Neuronal stem cell (in vitro differentiated cells): ENCODE data around the gene DRD5.
"Not testable (repeated sequence)": the region's sequence is repeated elsewhere in the genome, so short reads cannot be mapped to it uniquely, and the experiment has no call there.

ENCODE experiments used
- DNase-seq: peaks from one replicate; pipeline ENCODE4 v3.0.0-alpha.2; 2013; ENCODE audit warnings: low spot score
- H2AFZ ChIP-seq: one replicate; pipeline ENCODE4 v1.6.1; 2013; ENCODE audit warnings: mild to moderate bottlenecking, low read length, inconsistent platforms
- H2AK5ac ChIP-seq: 2 replicates; pipeline ENCODE4 v1.6.1; 2013; ENCODE audit warnings: low read depth, mild to moderate bottlenecking, inconsistent platforms, low read length, moderate library complexity, mixed read lengths
- H2BK120ac ChIP-seq: 2 replicates; pipeline ENCODE4 v1.6.1; 2013; ENCODE audit warnings: low read depth, mild to moderate bottlenecking, inconsistent platforms, low read length, moderate library complexity, mixed read lengths
- H2BK12ac ChIP-seq: one replicate; pipeline ENCODE4 v1.6.1; 2013; ENCODE audit warnings: low read length, inconsistent platforms
- H2BK15ac ChIP-seq: 2 replicates; pipeline ENCODE4 v1.6.1; 2013; ENCODE audit warnings: mild to moderate bottlenecking, low read length, inconsistent platforms, mixed read lengths
- H2BK5ac ChIP-seq: one replicate; pipeline ENCODE4 v1.6.1; 2013; ENCODE audit warnings: inconsistent platforms, mild to moderate bottlenecking, low read length, moderate library complexity
- H3K14ac ChIP-seq: one replicate; pipeline ENCODE4 v1.6.1; 2013; ENCODE audit warnings: low read length, inconsistent platforms
- H3K18ac ChIP-seq: 2 replicates; pipeline ENCODE4 v1.6.1; 2013; ENCODE audit warnings: low read length, inconsistent platforms
- H3K23ac ChIP-seq: 2 replicates; pipeline ENCODE4 v1.6.1; 2013; ENCODE audit warnings: low read depth, mild to moderate bottlenecking, mixed read lengths, low read length, inconsistent platforms; ENCODE audit not compliant: poor library complexity
- H3K27ac ChIP-seq: replicated peaks from 3 replicates; pipeline ENCODE4 v1.5.1; 2013; ENCODE audit warnings: low read length, inconsistent platforms
- H3K27me3 ChIP-seq, 3 experiments: 2 replicates each; pipeline ENCODE4 v1.6.1; 2013; ENCODE audit warnings: low read length in 3 of 3, mild to moderate bottlenecking in 2 of 3, inconsistent platforms in 1 of 3, low read depth in 1 of 3, mixed read lengths in 1 of 3, moderate library complexity in 1 of 3; ENCODE audit not compliant: control insufficient read depth in 3 of 3, insufficient read depth in 3 of 3
- H3K36me3 ChIP-seq, 2 donors: replicated peaks in 1 of 2; 2 replicates each; pipeline ENCODE4 v1.6.1; 2013; ENCODE audit warnings: low read length in 2 of 2; ENCODE audit not compliant: control insufficient read depth in 2 of 2, insufficient read depth in 2 of 2
- H3K4ac ChIP-seq: 2 replicates; pipeline ENCODE4 v1.6.1; 2013; ENCODE audit warnings: inconsistent platforms, mild to moderate bottlenecking, low read length, moderate library complexity
- H3K4me1 ChIP-seq, 2 donors: 1 replicate in 1 of 2; 2 replicates in 1 of 2; pipeline ENCODE4 v1.6.1; 2013; ENCODE audit warnings: low read length in 2 of 2, low read depth in 1 of 2; ENCODE audit not compliant: control insufficient read depth in 2 of 2, insufficient read depth in 1 of 2
- H3K4me2 ChIP-seq: one replicate; pipeline ENCODE4 v1.6.1; 2013; ENCODE audit warnings: mild to moderate bottlenecking, low read length, inconsistent platforms; ENCODE audit not compliant: insufficient read depth, poor library complexity, severe bottlenecking
- H3K4me3 ChIP-seq, 2 donors: 2 replicates each; pipeline ENCODE4 v1.5.1; 2013; ENCODE audit warnings: low read length in 2 of 2, mild to moderate bottlenecking in 2 of 2, inconsistent platforms in 1 of 2, moderate library complexity in 1 of 2
- H3K79me1 ChIP-seq: one replicate; pipeline ENCODE4 v1.6.1; 2013; ENCODE audit warnings: low read depth, mild to moderate bottlenecking, inconsistent platforms, low read length, moderate library complexity
- H3K9ac ChIP-seq: one replicate; pipeline ENCODE4 v1.6.1; 2013; ENCODE audit warnings: mild to moderate bottlenecking, low read depth, low read length, inconsistent platforms; ENCODE audit not compliant: poor library complexity
- H3K9me3 ChIP-seq, 2 donors: replicated peaks in 1 of 2; 2 replicates each; pipeline versions ENCODE3 to v1.6.1; 2013; ENCODE audit warnings: low read length in 2 of 2, mild to moderate bottlenecking in 2 of 2, inconsistent platforms in 1 of 2, low read depth in 1 of 2, mixed read lengths in 1 of 2, moderate library complexity in 1 of 2; ENCODE audit not compliant: control insufficient read depth in 2 of 2, insufficient read depth in 1 of 2
- H4K8ac ChIP-seq: one replicate; pipeline ENCODE4 v1.6.1; 2013; ENCODE audit warnings: low read depth, mild to moderate bottlenecking, inconsistent platforms, low read length, moderate library complexity
- H4K91ac ChIP-seq: one replicate; pipeline ENCODE4 v1.6.1; 2013; ENCODE audit warnings: low read length, low read depth, mild to moderate bottlenecking, inconsistent platforms; ENCODE audit not compliant: poor library complexity
- WGBS, 2 donors: extraction: QIAGEN DNeasy Blood & Tissue Kit; methylation state at CpG; one replicate each; pipeline ENCODE4 v1.1.7; 2013; ENCODE audit warnings: missing lambda C conversion rate in 2 of 2, mixed read lengths in 1 of 2; ENCODE audit not compliant: insufficient read length in 2 of 2, insufficient replicate concordance in 1 of 2; ENCODE audit errors: extremely low coverage in 2 of 2; 5-methylcytosine and 5-hydroxymethylcytosine counted together

The DRD5 gene

DNA sequence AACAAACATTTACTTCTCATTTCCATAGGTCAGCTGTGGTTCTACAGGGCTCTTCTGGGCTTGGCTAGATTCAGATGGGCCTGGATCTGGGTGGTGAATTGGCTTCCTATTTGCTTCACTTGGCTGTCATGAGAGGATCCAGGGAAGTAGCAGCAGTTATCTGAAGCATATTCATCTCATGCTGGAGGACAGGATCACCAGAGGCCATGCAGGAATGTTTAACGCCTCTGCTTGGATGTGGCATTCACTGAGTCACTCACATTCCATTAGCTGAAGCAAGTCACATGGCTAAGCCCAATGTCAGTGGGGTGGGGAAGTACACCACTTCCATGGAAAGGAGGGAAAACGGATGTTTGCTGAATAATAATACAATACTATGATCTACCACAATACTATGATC, 15.2 kb downstream of the DRD5 start:
- not testable (repeated sequence) for H3K36me3 ChIP-seq, H3K18ac ChIP-seq, H2BK12ac ChIP-seq, DNase-seq, H3K4me2 ChIP-seq, H2BK15ac ChIP-seq, H3K23ac ChIP-seq, H3K4me3 ChIP-seq, H2AFZ ChIP-seq, H3K9me3 ChIP-seq, H3K79me1 ChIP-seq, H3K4ac ChIP-seq, H3K4me1 ChIP-seq, H3K27ac ChIP-seq, H3K9ac ChIP-seq, H2BK120ac ChIP-seq, H2BK5ac ChIP-seq, H3K27me3 ChIP-seq, H2AK5ac ChIP-seq, H3K14ac ChIP-seq, H4K8ac ChIP-seq, H4K91ac ChIP-seq
- WGBS, 2 donors: no CpG with 5 or more reads among the region's 2 CpGs

DNA sequence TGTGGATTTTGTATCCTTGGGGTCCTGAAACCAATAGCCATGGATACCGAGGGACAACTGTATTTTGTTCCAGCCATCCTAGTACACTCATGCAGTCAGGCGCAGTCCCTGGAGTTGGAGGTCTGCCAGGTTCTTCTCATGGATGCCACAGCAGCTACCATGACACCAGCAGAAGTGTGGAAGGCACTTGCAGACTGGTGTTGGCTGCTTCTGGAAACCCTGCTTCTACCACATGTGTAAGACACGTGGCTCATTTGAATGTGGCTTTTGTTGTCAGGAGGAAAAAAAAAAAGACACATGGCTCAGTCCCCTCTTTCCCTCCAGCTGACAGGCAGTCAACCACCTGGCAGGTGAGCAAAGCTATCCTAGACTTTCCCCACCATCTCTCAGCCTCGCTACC, 19.4 kb downstream of the DRD5 start:
- WGBS, 2 donors: no CpG with 5 or more reads among the region's 4 CpGs
- Histone ChIP-seq H3K27me3 (no peaks in the 10 kb centered on the region), H3K4me1 (peaks cover 0 to 4% of the 10 kb centered on the region in 2 donors)

DNA sequence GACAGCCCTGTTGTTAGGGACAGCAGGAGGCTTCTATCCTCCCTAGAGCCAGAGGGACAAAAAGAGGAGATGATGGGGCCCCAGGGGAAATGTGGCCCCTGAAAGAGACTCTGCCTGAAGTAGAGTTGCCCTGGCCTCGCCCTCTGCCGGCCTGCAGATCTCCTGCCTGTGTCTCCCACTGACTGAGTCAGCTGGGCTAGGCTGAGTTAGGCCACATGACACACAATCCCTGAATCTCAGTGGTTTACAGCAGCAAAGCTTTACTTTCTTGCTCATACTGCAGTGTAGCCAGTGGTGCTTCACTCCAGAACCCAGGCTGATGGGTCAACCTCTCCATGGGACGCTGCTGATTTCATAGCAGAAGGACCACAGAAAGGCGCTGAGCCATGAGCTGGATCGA, 23.5 kb downstream of the DRD5 start:
- no peak overlapping the region for H2AFZ ChIP-seq
- H3K14ac ChIP-seq: no peak overlapping the region
- no peaks in the 10 kb centered on the region for H3K9me3 ChIP-seq
- no peaks in the 10 kb centered on the region for H3K79me1 ChIP-seq
- H2BK15ac ChIP-seq: no peak overlapping the region
- H3K4me2 ChIP-seq: no peak overlapping the region
- H2AK5ac ChIP-seq: no peak overlapping the region
- H4K91ac ChIP-seq: no peak overlapping the region
- H3K27me3 ChIP-seq: no peaks in the 10 kb centered on the region
- peaks cover 0 to 4% of the 10 kb centered on the region in 2 donors for H3K4me1 ChIP-seq
- H3K27ac ChIP-seq: no peak overlapping the region
- DNase-seq: no peak
- no peak overlapping the region for H2BK5ac ChIP-seq
- H3K18ac ChIP-seq: no peak overlapping the region
- H3K4me3 ChIP-seq: no peak overlapping the region
- no peak overlapping the region for H3K23ac ChIP-seq
- no peaks in the 10 kb centered on the region for H3K36me3 ChIP-seq
- no peak overlapping the region for H4K8ac ChIP-seq
- no peak overlapping the region for H2BK12ac ChIP-seq
- H3K4ac ChIP-seq: no peak overlapping the region
- H3K9ac ChIP-seq: no peak overlapping the region
- H2BK120ac ChIP-seq: no peak overlapping the region
- no CpG with 5 or more reads among the region's 5 CpGs for WGBS, 2 donors

More for the DNA sequence above, 19.4 kb downstream of the DRD5 start:
- Histone ChIP-seq H2AFZ (no peak overlapping the region), H3K4me3 (no peak overlapping the region), H3K79me1 (no peaks in the 10 kb centered on the region), H3K9ac (no peak overlapping the region), H3K4me2 (no peak overlapping the region), H4K8ac (no peak overlapping the region), H2BK120ac (no peak overlapping the region), H3K9me3 (no peaks in the 10 kb centered on the region), H2BK12ac (no peak overlapping the region), H4K91ac (no peak overlapping the region), H3K18ac (no peak overlapping the region), H3K4ac (no peak overlapping the region), H2BK5ac (no peak overlapping the region), H3K23ac (no peak overlapping the region), H2AK5ac (no peak overlapping the region), H3K14ac (no peak overlapping the region), H2BK15ac (no peak overlapping the region), H3K27ac (no peak overlapping the region), H3K36me3 (no peaks in the 10 kb centered on the region)
- DNase-seq: no peak

DNA sequence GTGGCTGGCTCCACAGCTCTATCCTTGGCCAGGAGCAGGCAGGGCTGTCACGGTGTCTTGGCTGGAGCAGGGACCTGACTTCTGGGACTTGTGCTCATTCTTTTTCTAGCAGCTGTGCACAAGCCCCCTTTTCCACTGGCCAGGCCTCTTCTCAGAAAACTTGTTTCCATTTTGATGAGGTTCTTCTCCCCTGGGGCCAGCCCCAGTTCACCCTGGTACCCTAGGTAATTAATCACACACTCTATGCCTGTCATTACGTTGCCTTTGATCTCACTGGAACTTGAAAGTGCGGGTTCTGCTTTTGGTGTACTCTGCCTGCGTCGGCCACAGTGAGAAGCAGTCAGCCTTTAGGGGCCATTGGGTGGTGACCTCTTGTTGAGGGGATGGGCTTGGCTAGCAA, 26.6 kb downstream of the DRD5 start:
- H2BK5ac ChIP-seq: no peak overlapping the region
- H2AFZ ChIP-seq: no peak overlapping the region
- H4K8ac ChIP-seq: no peak overlapping the region
- H3K9me3 ChIP-seq: no peaks in the 10 kb centered on the region
- no peak overlapping the region for H3K4me2 ChIP-seq
- no peak overlapping the region for H3K4me3 ChIP-seq
- H3K27ac ChIP-seq: no peak overlapping the region
- H4K91ac ChIP-seq: no peak overlapping the region
- no peaks in the 10 kb centered on the region for H3K27me3 ChIP-seq
- no peak overlapping the region for H2AK5ac ChIP-seq
- no peak overlapping the region for H3K4ac ChIP-seq
- H3K23ac ChIP-seq: no peak overlapping the region
- no peaks in the 10 kb centered on the region for H3K36me3 ChIP-seq
- H3K79me1 ChIP-seq: no peaks in the 10 kb centered on the region
- H2BK120ac ChIP-seq: no peak overlapping the region
- no peak overlapping the region for H2BK12ac ChIP-seq
- H3K18ac ChIP-seq: no peak overlapping the region
- H2BK15ac ChIP-seq: no peak overlapping the region
- H3K4me1 ChIP-seq: peaks cover 0 to 4% of the 10 kb centered on the region in 2 donors
- DNase-seq: no peak
- H3K9ac ChIP-seq: no peak overlapping the region
- no CpG with 5 or more reads among the region's 5 CpGs for WGBS, 2 donors
- no peak overlapping the region for H3K14ac ChIP-seq
